ENCODE data around the gene ZNFX1.

The ZNFX1 gene

DNA sequence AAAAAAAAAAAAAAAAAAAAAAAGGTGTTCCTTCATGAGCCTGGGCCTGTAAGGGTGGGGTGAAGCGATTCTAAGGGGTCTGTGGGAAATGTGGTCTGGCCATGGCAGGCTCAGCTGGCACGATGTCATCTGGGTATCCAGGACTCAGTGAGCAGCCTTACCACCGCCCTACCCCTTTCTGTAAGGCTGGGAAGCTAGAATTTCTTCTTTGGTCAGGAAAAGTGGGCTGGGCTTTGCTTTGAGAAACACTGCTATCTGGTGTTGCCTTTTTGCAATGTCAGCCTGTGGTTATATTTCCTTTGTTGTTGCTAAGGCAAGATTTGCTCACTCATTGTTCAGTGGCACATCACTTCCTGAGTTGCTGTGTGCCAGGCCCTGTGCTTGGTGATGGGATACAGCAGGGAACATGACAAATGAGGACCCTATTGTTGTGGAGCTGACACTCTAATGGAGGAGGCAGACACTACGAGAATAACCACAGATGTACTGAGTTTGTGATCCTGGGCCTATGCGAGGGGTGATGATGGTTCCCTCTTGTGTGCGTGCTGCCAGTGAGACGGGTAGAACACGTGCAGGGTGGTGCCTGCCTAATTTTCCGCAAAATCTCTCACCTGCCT lies 45.9 kb upstream of the ZNFX1 start:
- Histone ChIP-seq H3K27ac (ENCODE audit: extremely low read depth, low read depth, low read length) (no peak overlapping the region), H3K4me1 (ENCODE audit: control insufficient read depth, insufficient read depth, low read length) (no peaks in the 10 kb centered on the region), H3K9me3 (ENCODE audit: control insufficient read depth, insufficient read depth, low read depth, low read length) (no peaks in the 10 kb centered on the region), H3K4me3 (ENCODE audit: low read depth, low read length) (no peak overlapping the region), H3K36me3 (ENCODE audit: control insufficient read depth in 2 of 2, insufficient read depth in 1 of 2, low read length in 2 of 2) (no peaks in the 10 kb centered on the region)
- ChIA-PET CTCF (interaction anchor here (0.7 to 2.7 kb wide), 8 partner anchors 11 to 220 kb away, joined by 3 to 8 read pairs (median 4); no protein-coding TSS in a partner anchor), POLR2A (interaction anchor here (3.1 kb wide), 1 partner anchor 45 kb away, joined by 10 read pairs; the partner anchor contains the start of gene ZNFX1)
- TF ChIP-seq FEZF1 (tag by site-specific recombination; IDR thresholded peaks at IDR 0.05) (peak; percentile 14; the same call in 1 of the 2 replicates), GLI2 (tag by site-specific recombination; IDR thresholded peaks at IDR 0.05; ENCODE audit: borderline replicate concordance, low read depth) (no peak), ZNF654 (tag by site-specific recombination; IDR thresholded peaks at IDR 0.05; ENCODE audit: low read depth) (peak; percentile 61), SP2 (tag by site-specific recombination; IDR thresholded peaks at IDR 0.05) (no peak), ZNF776 (tag by site-specific recombination; IDR thresholded peaks at IDR 0.05; ENCODE audit: borderline replicate concordance) (no peak), ZNF768 (tag by site-specific recombination; IDR thresholded peaks at IDR 0.05) (no peak), ZNF366 (tag by site-specific recombination; conservative IDR thresholded peaks at IDR 0.05) (no peak), ZNF837 (tag by site-specific recombination; IDR thresholded peaks at IDR 0.05) (no peak), ZNF132 (tag by site-specific recombination; IDR thresholded peaks at IDR 0.05; ENCODE audit: borderline replicate concordance) (no peak)
- TF ChIP-seq, protein P1, sequence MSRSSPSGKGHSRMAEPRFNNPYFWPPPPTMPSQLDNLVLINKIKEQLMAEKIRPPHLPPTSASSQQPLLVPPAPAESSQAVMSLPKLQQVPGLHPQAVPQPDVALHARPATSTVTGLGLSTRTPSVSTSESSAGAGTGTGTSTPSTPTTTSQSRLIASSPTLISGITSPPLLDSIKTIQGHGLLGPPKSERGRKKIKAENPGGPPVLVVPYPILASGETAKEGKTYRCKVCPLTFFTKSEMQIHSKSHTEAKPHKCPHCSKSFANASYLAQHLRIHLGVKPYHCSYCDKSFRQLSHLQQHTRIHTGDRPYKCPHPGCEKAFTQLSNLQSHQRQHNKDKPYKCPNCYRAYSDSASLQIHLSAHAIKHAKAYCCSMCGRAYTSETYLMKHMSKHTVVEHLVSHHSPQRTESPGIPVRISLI (tag by site-specific recombination; IDR thresholded peaks at IDR 0.05), result 0 out of 2 replicates have a peak, but pooled peaks have one; percentile 5
- TF ChIP-seq, protein P2, sequence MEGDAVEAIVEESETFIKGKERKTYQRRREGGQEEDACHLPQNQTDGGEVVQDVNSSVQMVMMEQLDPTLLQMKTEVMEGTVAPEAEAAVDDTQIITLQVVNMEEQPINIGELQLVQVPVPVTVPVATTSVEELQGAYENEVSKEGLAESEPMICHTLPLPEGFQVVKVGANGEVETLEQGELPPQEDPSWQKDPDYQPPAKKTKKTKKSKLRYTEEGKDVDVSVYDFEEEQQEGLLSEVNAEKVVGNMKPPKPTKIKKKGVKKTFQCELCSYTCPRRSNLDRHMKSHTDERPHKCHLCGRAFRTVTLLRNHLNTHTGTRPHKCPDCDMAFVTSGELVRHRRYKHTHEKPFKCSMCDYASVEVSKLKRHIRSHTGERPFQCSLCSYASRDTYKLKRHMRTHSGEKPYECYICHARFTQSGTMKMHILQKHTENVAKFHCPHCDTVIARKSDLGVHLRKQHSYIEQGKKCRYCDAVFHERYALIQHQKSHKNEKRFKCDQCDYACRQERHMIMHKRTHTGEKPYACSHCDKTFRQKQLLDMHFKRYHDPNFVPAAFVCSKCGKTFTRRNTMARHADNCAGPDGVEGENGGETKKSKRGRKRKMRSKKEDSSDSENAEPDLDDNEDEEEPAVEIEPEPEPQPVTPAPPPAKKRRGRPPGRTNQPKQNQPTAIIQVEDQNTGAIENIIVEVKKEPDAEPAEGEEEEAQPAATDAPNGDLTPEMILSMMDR (tag by site-specific recombination; IDR thresholded peaks at IDR 0.05), result peak; percentile 30; the same call in 1 of the 2 replicates
- TF ChIP-seq, protein P3, sequence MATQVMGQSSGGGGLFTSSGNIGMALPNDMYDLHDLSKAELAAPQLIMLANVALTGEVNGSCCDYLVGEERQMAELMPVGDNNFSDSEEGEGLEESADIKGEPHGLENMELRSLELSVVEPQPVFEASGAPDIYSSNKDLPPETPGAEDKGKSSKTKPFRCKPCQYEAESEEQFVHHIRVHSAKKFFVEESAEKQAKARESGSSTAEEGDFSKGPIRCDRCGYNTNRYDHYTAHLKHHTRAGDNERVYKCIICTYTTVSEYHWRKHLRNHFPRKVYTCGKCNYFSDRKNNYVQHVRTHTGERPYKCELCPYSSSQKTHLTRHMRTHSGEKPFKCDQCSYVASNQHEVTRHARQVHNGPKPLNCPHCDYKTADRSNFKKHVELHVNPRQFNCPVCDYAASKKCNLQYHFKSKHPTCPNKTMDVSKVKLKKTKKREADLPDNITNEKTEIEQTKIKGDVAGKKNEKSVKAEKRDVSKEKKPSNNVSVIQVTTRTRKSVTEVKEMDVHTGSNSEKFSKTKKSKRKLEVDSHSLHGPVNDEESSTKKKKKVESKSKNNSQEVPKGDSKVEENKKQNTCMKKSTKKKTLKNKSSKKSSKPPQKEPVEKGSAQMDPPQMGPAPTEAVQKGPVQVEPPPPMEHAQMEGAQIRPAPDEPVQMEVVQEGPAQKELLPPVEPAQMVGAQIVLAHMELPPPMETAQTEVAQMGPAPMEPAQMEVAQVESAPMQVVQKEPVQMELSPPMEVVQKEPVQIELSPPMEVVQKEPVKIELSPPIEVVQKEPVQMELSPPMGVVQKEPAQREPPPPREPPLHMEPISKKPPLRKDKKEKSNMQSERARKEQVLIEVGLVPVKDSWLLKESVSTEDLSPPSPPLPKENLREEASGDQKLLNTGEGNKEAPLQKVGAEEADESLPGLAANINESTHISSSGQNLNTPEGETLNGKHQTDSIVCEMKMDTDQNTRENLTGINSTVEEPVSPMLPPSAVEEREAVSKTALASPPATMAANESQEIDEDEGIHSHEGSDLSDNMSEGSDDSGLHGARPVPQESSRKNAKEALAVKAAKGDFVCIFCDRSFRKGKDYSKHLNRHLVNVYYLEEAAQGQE (tag by site-specific recombination; IDR thresholded peaks at IDR 0.05), result no peak
- TF ChIP-seq, protein P4, sequence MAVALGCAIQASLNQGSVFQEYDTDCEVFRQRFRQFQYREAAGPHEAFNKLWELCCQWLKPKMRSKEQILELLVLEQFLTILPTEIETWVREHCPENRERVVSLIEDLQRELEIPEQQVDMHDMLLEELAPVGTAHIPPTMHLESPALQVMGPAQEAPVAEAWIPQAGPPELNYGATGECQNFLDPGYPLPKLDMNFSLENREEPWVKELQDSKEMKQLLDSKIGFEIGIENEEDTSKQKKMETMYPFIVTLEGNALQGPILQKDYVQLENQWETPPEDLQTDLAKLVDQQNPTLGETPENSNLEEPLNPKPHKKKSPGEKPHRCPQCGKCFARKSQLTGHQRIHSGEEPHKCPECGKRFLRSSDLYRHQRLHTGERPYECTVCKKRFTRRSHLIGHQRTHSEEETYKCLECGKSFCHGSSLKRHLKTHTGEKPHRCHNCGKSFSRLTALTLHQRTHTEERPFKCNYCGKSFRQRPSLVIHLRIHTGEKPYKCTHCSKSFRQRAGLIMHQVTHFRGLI (tag by site-specific recombination; IDR thresholded peaks at IDR 0.05), result 0 out of 2 replicates have a peak, but pooled peaks have one; percentile 26
- TF ChIP-seq, protein P5, sequence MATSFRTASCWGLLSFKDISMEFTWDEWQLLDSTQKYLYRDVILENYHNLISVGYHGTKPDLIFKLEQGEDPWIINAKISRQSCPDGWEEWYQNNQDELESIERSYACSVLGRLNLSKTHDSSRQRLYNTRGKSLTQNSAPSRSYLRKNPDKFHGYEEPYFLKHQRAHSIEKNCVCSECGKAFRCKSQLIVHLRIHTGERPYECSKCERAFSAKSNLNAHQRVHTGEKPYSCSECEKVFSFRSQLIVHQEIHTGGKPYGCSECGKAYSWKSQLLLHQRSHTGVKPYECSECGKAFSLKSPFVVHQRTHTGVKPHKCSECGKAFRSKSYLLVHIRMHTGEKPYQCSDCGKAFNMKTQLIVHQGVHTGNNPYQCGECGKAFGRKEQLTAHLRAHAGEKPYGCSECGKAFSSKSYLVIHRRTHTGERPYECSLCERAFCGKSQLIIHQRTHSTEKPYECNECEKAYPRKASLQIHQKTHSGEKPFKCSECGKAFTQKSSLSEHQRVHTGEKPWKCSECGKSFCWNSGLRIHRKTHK (tag by site-specific recombination; IDR thresholded peaks at IDR 0.05), result no peak

Data from HEK293 (cell line).